Hepatocyte (in vitro differentiated cells): Measurements from ENCODE around the gene NANS.

ENCODE experiments used
- EZH2phosphoT487 ChIP-seq: fragments of 200-600 bp; sonication (generic); IDR thresholded peaks from one replicate; pipeline ENCODE4 v1.6.1; 2018; ENCODE audit warnings: antibody characterized with exemption, mild to moderate bottlenecking, low read depth, moderate library complexity; ENCODE audit not compliant: unreplicated experiment, severe bottlenecking
- TF ChIP-seq, protein P1 (sequence below): fragments of 200-600 bp; sonication (generic); IDR thresholded peaks from 2 replicates; pipeline ENCODE4 v1.5.1; 2016; ENCODE audit warnings: antibody characterized with exemption, mild to moderate bottlenecking; ENCODE audit not compliant: poor library complexity

DNA sequence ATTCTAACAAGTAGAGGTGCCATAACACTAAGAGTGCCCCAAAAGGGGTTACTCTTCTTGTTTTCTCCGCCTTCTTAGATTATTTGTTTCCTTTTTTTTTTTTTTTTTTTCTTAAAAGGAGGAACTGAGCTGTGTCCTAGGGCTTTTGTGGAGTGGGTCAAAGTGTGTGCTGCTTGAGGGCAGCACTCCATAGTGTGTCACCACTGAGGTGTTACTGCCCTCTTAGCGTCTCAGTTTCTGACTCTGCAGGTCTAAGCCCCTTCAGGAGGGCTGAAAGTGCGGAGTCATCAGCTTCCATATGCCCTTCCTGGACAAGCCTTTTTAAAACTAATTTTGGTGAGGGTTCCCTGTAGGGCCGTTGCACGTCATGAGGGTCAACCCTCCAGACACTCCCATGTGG, 12.6 kb upstream of the NANS start:
- TF ChIP-seq, protein P1, sequence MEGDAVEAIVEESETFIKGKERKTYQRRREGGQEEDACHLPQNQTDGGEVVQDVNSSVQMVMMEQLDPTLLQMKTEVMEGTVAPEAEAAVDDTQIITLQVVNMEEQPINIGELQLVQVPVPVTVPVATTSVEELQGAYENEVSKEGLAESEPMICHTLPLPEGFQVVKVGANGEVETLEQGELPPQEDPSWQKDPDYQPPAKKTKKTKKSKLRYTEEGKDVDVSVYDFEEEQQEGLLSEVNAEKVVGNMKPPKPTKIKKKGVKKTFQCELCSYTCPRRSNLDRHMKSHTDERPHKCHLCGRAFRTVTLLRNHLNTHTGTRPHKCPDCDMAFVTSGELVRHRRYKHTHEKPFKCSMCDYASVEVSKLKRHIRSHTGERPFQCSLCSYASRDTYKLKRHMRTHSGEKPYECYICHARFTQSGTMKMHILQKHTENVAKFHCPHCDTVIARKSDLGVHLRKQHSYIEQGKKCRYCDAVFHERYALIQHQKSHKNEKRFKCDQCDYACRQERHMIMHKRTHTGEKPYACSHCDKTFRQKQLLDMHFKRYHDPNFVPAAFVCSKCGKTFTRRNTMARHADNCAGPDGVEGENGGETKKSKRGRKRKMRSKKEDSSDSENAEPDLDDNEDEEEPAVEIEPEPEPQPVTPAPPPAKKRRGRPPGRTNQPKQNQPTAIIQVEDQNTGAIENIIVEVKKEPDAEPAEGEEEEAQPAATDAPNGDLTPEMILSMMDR, result no peak
- TF ChIP-seq EZH2phosphoT487, result no peak
